ENCODE results near the gene CSNK1E.
A peak's percentile ranks its signal among the peaks of the same experiment; 100 is the strongest.

The CSNK1E gene

GRCh38 chr22:38353142-38353629 lies 36.0 kb upstream of the CSNK1E start:
- peaks cover 25% of the 10 kb centered on the region for H3K4me1 Mint-ChIP-seq
- H3K4me3 Mint-ChIP-seq = no peak overlapping the region
- no peak overlapping the region for H3K27ac Mint-ChIP-seq
- H3K27me3 Mint-ChIP-seq (ENCODE audit: low read depth, poor library complexity) = no peaks in the 10 kb centered on the region
- DNase-seq = peak; percentile 80
- TF ChIP-seq CTCF (IDR thresholded peaks at IDR 0.05) = peak; percentile 98
- no peaks in the 10 kb centered on the region for H3K36me3 Mint-ChIP-seq (ENCODE audit: low read depth)
- H3K9me3 Mint-ChIP-seq = no peaks in the 10 kb centered on the region

- no peak for DNase-seq
- Mint-ChIP-seq H3K4me3 (no peak overlapping the region), H3K4me1 (peaks cover 30% of the 10 kb centered on the region), H3K27me3 (ENCODE audit: low read depth, poor library complexity) (no peaks in the 10 kb centered on the region), H3K9me3 (no peaks in the 10 kb centered on the region), H3K27ac (no peak overlapping the region), H3K36me3 (ENCODE audit: low read depth) (no peaks in the 10 kb centered on the region)
- TF ChIP-seq CTCF (IDR thresholded peaks at IDR 0.05) = no peak
Observed at GRCh38 chr22:38352436-38352835, 35.2 kb upstream of the CSNK1E start.

- Mint-ChIP-seq H3K4me1 (peaks cover 41% of the 10 kb centered on the region), H3K4me3 (no peak overlapping the region), H3K36me3 (ENCODE audit: low read depth) (no peaks in the 10 kb centered on the region), H3K9me3 (no peaks in the 10 kb centered on the region), H3K27ac (peak overlapping the region; percentile 69), H3K27me3 (ENCODE audit: low read depth, poor library complexity) (no peaks in the 10 kb centered on the region)
- TF ChIP-seq CTCF (IDR thresholded peaks at IDR 0.05) = no peak
- no peak for DNase-seq
Observed at GRCh38 chr22:38350444-38351359, 33.5 kb upstream of the CSNK1E start.

- Mint-ChIP-seq H3K36me3 (ENCODE audit: low read depth) (no peaks in the 10 kb centered on the region), H3K4me1 (peaks cover 41% of the 10 kb centered on the region), H3K9me3 (no peaks in the 10 kb centered on the region), H3K27me3 (ENCODE audit: low read depth, poor library complexity) (peaks cover 3% of the 10 kb centered on the region), H3K4me3 (no peak overlapping the region), H3K27ac (no peak overlapping the region)
- no peak for DNase-seq
- TF ChIP-seq CTCF (IDR thresholded peaks at IDR 0.05) = no peak
Observed at GRCh38 chr22:38348751-38349496, 31.7 kb upstream of the CSNK1E start.

- peaks cover 41% of the 10 kb centered on the region for H3K4me1 Mint-ChIP-seq
- TF ChIP-seq CTCF (IDR thresholded peaks at IDR 0.05) = no peak
- no peaks in the 10 kb centered on the region for H3K9me3 Mint-ChIP-seq
- peaks cover 3% of the 10 kb centered on the region for H3K27me3 Mint-ChIP-seq (ENCODE audit: low read depth, poor library complexity)
- H3K27ac Mint-ChIP-seq = no peak overlapping the region
- no peak overlapping the region for H3K4me3 Mint-ChIP-seq
- no peaks in the 10 kb centered on the region for H3K36me3 Mint-ChIP-seq (ENCODE audit: low read depth)
- no peak for DNase-seq
Observed at GRCh38 chr22:38347944-38348750, 30.9 kb upstream of the CSNK1E start.

All from nephron progenitor cell (in vitro differentiated cells).